HCT116 (cell line): Measurements from ENCODE around the gene TCEANC2. TPM values are rescaled to one million over a fixed set of nuclear protein-coding genes. Genes with fewer than 3 reads are reported as not detected.

ENCODE experiments used
- ATAC-seq: fragments of 200-7000 bp; cut with Tn5 transposase; 2 replicates; pipeline ENCODE4 v1.9.1; 2020; ENCODE audit warnings: mild to moderate bottlenecking, moderate library complexity
- BruUV-seq: library from RNA; stranded (reverse); fragments of 400-500 nt; replicated peaks from 2 replicates; lab custom pipeline; 2021; lab: Mats Ljungman, UMichigan
- CTCF ChIA-PET: fragments of 300-600 bp; sonication (Branson Sonifier 250); formaldehyde crosslinking; loops from one replicate; lab custom pipeline; 2021; ENCODE audit warnings: antibody characterized with exemption; lab: Charles Lee
- POLR2A ChIA-PET: fragments of 300-600, 350-600 bp; sonication (Branson Sonifier 250); formaldehyde crosslinking; loops from one replicate; lab custom pipeline; 2021; ENCODE audit warnings: antibody characterized with exemption; lab: Charles Lee
- RAD21 ChIA-PET, 2 experiments: fragments of 300-600 bp; sonication (Branson Sonifier 250); formaldehyde crosslinking; loops; one replicate each; lab custom pipeline; 2023; ENCODE audit warnings: low total read pairs in 2 of 2; ENCODE audit not compliant: uncharacterized antibody in 2 of 2, unreplicated experiment in 2 of 2, low non-redundant PET in 1 of 2; lab: Charles Lee
- DNase-seq: peaks from one replicate; pipeline ENCODE4 v3.0.0-alpha.2; 2010; ENCODE audit warnings: low read depth, low spot score
- H2AFZ ChIP-seq: fragments of 200-600 bp; shearing (Covaris generic), sonication (generic); 2 replicates; pipeline ENCODE4 v1.6.1; 2017; ENCODE audit warnings: low read depth, mixed run types, mixed read lengths, antibody characterized with exemption, low read length; ENCODE audit not compliant: poor library complexity, severe bottlenecking
- H3K27ac ChIP-seq: 2 replicates; pipeline ENCODE4 v1.5.1; 2012; ENCODE audit warnings: low read depth, low read length
- H3K27me3 ChIP-seq: fragments of 200-600 bp; sonication (generic); 2 replicates; pipeline ENCODE4 v1.6.1; 2016; ENCODE audit warnings: mixed run types, low read length, mixed read lengths; ENCODE audit not compliant: insufficient read depth
- H3K36me3 ChIP-seq, 2 experiments: fragments of 200-500 bp in 1 of 2; fragments of 200-600 bp in 1 of 2; sonication (Bioruptor generic) in 1 of 2; sonication (generic) in 1 of 2; 2 replicates each; pipeline versions ENCODE4 v1.5.1 to v1.6.1; 2014 to 2016; ENCODE audit warnings: low read length in 2 of 2, inconsistent platforms in 1 of 2, mixed read lengths in 1 of 2, mixed run types in 1 of 2; ENCODE audit not compliant: insufficient read depth in 2 of 2, control insufficient read depth in 1 of 2
- H3K4me1 ChIP-seq, 2 experiments: fragments of 200-600 bp in 1 of 2; sonication (generic) in 1 of 2; 2 replicates each; pipeline versions ENCODE4 v1.5.1 to v1.6.1; 2012 to 2017; ENCODE audit warnings: low read length in 2 of 2, inconsistent platforms in 1 of 2, mild to moderate bottlenecking in 1 of 2, mixed read lengths in 1 of 2, mixed run types in 1 of 2, moderate library complexity in 1 of 2; ENCODE audit not compliant: insufficient read depth in 2 of 2, control insufficient read depth in 1 of 2
- H3K4me2 ChIP-seq: fragments of 200-600 bp; sonication (generic); 2 replicates; pipeline ENCODE4 v1.6.1; 2017; ENCODE audit warnings: mixed run types, low read length, mixed read lengths
- H3K4me3 ChIP-seq, 2 experiments: fragments of 200-600 bp in 1 of 2; sonication (generic) in 1 of 2; replicated peaks in 1 of 2; 2 replicates each; pipeline ENCODE4 v1.5.1; 2011 to 2016; ENCODE audit warnings: low read length in 2 of 2, control low read depth in 1 of 2, low read depth in 1 of 2, mild to moderate bottlenecking in 1 of 2, mixed read lengths in 1 of 2, mixed run types in 1 of 2
- H3K79me2 ChIP-seq: fragments of 200-600 bp; sonication (generic); 2 replicates; pipeline ENCODE4 v1.6.1; 2017; ENCODE audit warnings: mild to moderate bottlenecking, mixed run types, low read length, moderate library complexity, mixed read lengths; ENCODE audit not compliant: insufficient read depth
- H3K9ac ChIP-seq: fragments of 200-600 bp; sonication (generic); 2 replicates; pipeline ENCODE4 v1.6.1; 2016; ENCODE audit warnings: low read length, mixed read lengths
- H3K9me2 ChIP-seq: fragments of 200-600 bp; sonication (generic), shearing (Covaris generic); 2 replicates; pipeline ENCODE4 v1.6.1; 2017; ENCODE audit warnings: mixed run types, mild to moderate bottlenecking, moderate library complexity; ENCODE audit not compliant: insufficient read depth
- H3K9me3 ChIP-seq, 2 experiments: fragments of 200-500 bp in 1 of 2; fragments of 200-600 bp in 1 of 2; sonication (Bioruptor generic) in 1 of 2; sonication (generic) in 1 of 2; 2 replicates each; pipeline ENCODE4 v1.6.1; 2014 to 2017; ENCODE audit warnings: low read length in 2 of 2, mixed read lengths in 2 of 2, inconsistent platforms in 1 of 2, low read depth in 1 of 2, mild to moderate bottlenecking in 1 of 2, mixed run types in 1 of 2, moderate library complexity in 1 of 2; ENCODE audit not compliant: control insufficient read depth in 1 of 2, insufficient read depth in 1 of 2
- H4K20me1 ChIP-seq: fragments of 200-600 bp; sonication (generic), shearing (Covaris generic); 2 replicates; pipeline ENCODE4 v1.6.1; 2017; ENCODE audit warnings: mixed run types, mild to moderate bottlenecking, moderate library complexity; ENCODE audit not compliant: insufficient read depth
- CTCF ChIP-seq, 3 experiments: fragments of 200-600 bp in 1 of 3; sonication (generic) in 1 of 3; IDR thresholded peaks in 2 of 3; conservative IDR thresholded peaks in 1 of 3; 2 replicates each; pipeline ENCODE4 v1.5.1; 2012 to 2017; ENCODE audit warnings: low read depth in 2 of 3, low read length in 2 of 3, antibody characterized with exemption in 1 of 3, borderline replicate concordance in 1 of 3, control low read depth in 1 of 3, mild to moderate bottlenecking in 1 of 3, mixed read lengths in 1 of 3, mixed run types in 1 of 3, moderate library complexity in 1 of 3; ENCODE audit not compliant: insufficient read depth in 1 of 3
- EGR1 ChIP-seq: IDR thresholded peaks from 2 replicates; pipeline ENCODE4 v1.6.1; 2012; ENCODE audit warnings: low read depth
- EZH2 ChIP-seq: fragments of 200-600 bp; sonication (generic); IDR thresholded peaks from 2 replicates; pipeline ENCODE4 v1.6.1; 2017; ENCODE audit warnings: antibody characterized with exemption, mixed run types
- EZH2phosphoT487 ChIP-seq: fragments of 200-600 bp; IDR thresholded peaks from 2 replicates; pipeline ENCODE4 v1.6.1; 2018; ENCODE audit warnings: antibody characterized with exemption, borderline replicate concordance
- RAD21 ChIP-seq: IDR thresholded peaks from 2 replicates; pipeline ENCODE4 v1.6.1; 2012; ENCODE audit warnings: low read depth, mild to moderate bottlenecking
- SIN3A ChIP-seq: IDR thresholded peaks from 2 replicates; pipeline ENCODE4 v1.6.1; 2012; ENCODE audit warnings: low read depth
- SP1 ChIP-seq: IDR thresholded peaks from 2 replicates; pipeline ENCODE4 v1.6.1; 2012; ENCODE audit warnings: low read depth
- TCF7L2 ChIP-seq: IDR thresholded peaks from 2 replicates; pipeline ENCODE4 v1.7.0; 2011; ENCODE audit warnings: borderline replicate concordance, inconsistent platforms; ENCODE audit not compliant: insufficient read depth, insufficient read length; ENCODE audit errors: extremely low read depth
- YY1 ChIP-seq: IDR thresholded peaks from 2 replicates; pipeline ENCODE4 v1.6.1; 2011; ENCODE audit warnings: low read length, low read depth, moderate library complexity, mild to moderate bottlenecking; ENCODE audit not compliant: insufficient replicate concordance; ENCODE audit errors: extremely low read depth
- ZNF274 ChIP-seq: fragments of 200-500 bp; sonication (Bioruptor generic); IDR thresholded peaks from 2 replicates; pipeline ENCODE4 v1.6.1; 2014; ENCODE audit warnings: mild to moderate bottlenecking, low read depth, low read length, inconsistent platforms
- intact Hi-C: fragments of 100-400 bp; cut with micrococcal nuclease; formaldehyde crosslinking; loops from 2 replicates; pipeline ENCODE4 v1.10.0; 2022
- total RNA-seq: library from RNA; stranded (reverse); gene quantifications from one replicate; pipeline ENCODE4 v1.2.1, GENCODE V29; 2021; ENCODE audit not compliant: unreplicated experiment
- TF ChIP-seq, protein P1 (sequence below): IDR thresholded peaks from 2 replicates; pipeline ENCODE4 v1.6.1; 2012
- TF ChIP-seq, protein P2 (sequence below): IDR thresholded peaks from 2 replicates; pipeline ENCODE4 v1.6.1; 2012
- TF ChIP-seq, protein P3 (sequence below): IDR thresholded peaks from 2 replicates; pipeline ENCODE4 v1.6.1; 2011; ENCODE audit warnings: mild to moderate bottlenecking, low read length, moderate library complexity; ENCODE audit not compliant: insufficient replicate concordance; ENCODE audit errors: extremely low read depth

The TCEANC2 gene
- total RNA-seq, 1 experiment from 2014 or later = 5.4 TPM

GRCh38 chr1:54121482-54122134 is 68.2 kb downstream of the TCEANC2 start:
- peak overlapping the region; percentile 25; the same call in 1 of the 2 replicates for H3K9ac ChIP-seq

More at GRCh38 chr1:54121482-54122134, 68.2 kb downstream of the TCEANC2 start:
- no TSS peak for BruUV-seq
- Histone ChIP-seq H3K4me1 (peaks cover 2 to 28% of the 10 kb centered on the region in 2 experiments; a peak in 3 of 4 replicates), H3K79me2 (no peaks in the 10 kb centered on the region), H3K27ac (no peak overlapping the region), H3K4me3 (peak overlapping the region; percentile 34 to 46), H3K9me3 (no peaks in the 10 kb centered on the region), H2AFZ (peak overlapping the region; percentile 98), H3K36me3 (no peaks in the 10 kb centered on the region), H3K9me2 (no peaks in the 10 kb centered on the region), H3K27me3 (no peaks in the 10 kb centered on the region), H4K20me1 (no peaks in the 10 kb centered on the region), H3K4me2 (peak overlapping the region; percentile 74)
- CTCF ChIA-PET = interaction anchor here (0.5 to 1.4 kb wide), 7 partner anchors 13 to 368 kb away, joined by 3 to 9 read pairs (median 3); no protein-coding TSS in a partner anchor
- RAD21 ChIA-PET = interaction anchor here (0.6 to 1.2 kb wide), 2 partner anchors 191 to 368 kb away, joined by 3 to 4 read pairs; no protein-coding TSS in a partner anchor
- peak; percentile 29 for DNase-seq
- intact Hi-C loops = loop anchor here (1.0 to 5.0 kb wide), 3 partner anchors 285 to 691 kb away; partner anchors contain the start of gene SSBP3
- TF ChIP-seq EGR1 (no peak), SIN3A (no peak), YY1 (peak; percentile 65), EZH2phosphoT487 (no peak), SP1 (no peak), RAD21 (peak; percentile 87), CTCF (IDR thresholded peaks at IDR 0.05 in 2 of 3, conservative IDR thresholded peaks at IDR 0.05 in 1 of 3; ENCODE audit: borderline replicate concordance in 1 of 3, insufficient read depth in 1 of 3, low read depth in 2 of 3, low read length in 2 of 3) (peak; percentile 71 to 83 (median 80)), ZNF274 (no peak), TCF7L2 (no peak), EZH2 (no peak)
- TF ChIP-seq, protein P1, sequence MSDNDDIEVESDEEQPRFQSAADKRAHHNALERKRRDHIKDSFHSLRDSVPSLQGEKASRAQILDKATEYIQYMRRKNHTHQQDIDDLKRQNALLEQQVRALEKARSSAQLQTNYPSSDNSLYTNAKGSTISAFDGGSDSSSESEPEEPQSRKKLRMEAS = no peak
- TF ChIP-seq, protein P2, sequence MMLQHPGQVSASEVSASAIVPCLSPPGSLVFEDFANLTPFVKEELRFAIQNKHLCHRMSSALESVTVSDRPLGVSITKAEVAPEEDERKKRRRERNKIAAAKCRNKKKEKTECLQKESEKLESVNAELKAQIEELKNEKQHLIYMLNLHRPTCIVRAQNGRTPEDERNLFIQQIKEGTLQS = no peak
- TF ChIP-seq, protein P3, sequence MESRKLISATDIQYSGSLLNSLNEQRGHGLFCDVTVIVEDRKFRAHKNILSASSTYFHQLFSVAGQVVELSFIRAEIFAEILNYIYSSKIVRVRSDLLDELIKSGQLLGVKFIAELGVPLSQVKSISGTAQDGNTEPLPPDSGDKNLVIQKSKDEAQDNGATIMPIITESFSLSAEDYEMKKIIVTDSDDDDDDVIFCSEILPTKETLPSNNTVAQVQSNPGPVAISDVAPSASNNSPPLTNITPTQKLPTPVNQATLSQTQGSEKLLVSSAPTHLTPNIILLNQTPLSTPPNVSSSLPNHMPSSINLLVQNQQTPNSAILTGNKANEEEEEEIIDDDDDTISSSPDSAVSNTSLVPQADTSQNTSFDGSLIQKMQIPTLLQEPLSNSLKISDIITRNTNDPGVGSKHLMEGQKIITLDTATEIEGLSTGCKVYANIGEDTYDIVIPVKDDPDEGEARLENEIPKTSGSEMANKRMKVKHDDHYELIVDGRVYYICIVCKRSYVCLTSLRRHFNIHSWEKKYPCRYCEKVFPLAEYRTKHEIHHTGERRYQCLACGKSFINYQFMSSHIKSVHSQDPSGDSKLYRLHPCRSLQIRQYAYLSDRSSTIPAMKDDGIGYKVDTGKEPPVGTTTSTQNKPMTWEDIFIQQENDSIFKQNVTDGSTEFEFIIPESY = no peak
- POLR2A ChIA-PET = no interaction called here
- peak; percentile 93 for ATAC-seq
